IPS DF 4.7 (cell line): ENCODE data around the gene HDGFL3.

Source experiments
- DNase-seq: peaks from one replicate; pipeline ENCODE4 v3.0.0-alpha.2; 2013; ENCODE audit warnings: low spot score; ENCODE audit errors: extremely low read depth

The HDGFL3 gene

DNA sequence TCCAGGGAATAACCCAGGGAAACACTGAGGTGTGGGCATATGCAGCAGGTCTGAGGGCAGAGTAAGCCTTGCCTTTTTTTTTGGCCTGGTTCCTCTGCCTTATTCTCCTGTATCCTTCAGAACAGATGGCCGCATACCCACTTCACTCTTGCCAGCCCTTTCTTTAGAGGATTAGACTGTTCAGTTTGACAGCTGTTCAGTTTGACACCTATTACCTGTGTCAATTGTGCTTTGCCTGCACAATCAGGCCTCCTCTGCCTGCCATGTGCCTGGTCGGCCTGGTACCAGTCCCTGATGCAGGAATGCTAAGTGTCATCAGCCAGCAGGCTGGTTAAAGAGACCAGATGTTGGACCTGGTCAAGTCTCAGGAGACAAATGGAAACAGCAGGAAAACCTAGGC, 77.8 kb downstream of the HDGFL3 start:
- no peak for DNase-seq

DNA sequence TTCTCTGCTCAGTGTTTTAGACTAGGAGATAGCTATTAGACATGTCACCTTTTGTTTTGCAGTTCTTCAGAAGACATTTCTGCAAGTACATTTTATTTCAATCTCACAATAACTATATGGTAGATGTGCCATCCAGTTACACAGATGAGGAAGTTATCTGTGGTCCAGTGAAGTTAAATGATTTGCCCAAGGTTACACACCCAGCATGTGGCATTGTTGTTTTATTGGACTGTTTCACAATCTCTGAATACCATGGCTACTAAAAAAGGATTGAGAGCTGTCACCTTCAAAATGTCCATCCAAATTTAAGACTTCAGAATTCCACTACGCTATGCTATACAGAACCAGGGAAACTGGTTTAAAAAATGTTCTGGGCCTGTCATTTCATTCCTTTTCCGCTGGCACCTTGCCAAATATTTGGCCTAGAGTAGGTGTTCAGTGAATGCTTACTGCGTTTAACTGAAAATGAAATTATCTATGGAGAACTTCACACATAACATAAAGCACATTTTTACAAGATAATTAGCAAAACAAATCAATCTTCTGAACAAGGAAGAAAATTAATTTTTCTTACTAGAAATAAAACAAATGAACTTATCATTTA, 80.0 kb downstream of the HDGFL3 start:
- DNase-seq, result no peak

GRCh38 chr15:83123529-83123928, 84.1 kb downstream of the HDGFL3 start:
- no peak for DNase-seq

DNA sequence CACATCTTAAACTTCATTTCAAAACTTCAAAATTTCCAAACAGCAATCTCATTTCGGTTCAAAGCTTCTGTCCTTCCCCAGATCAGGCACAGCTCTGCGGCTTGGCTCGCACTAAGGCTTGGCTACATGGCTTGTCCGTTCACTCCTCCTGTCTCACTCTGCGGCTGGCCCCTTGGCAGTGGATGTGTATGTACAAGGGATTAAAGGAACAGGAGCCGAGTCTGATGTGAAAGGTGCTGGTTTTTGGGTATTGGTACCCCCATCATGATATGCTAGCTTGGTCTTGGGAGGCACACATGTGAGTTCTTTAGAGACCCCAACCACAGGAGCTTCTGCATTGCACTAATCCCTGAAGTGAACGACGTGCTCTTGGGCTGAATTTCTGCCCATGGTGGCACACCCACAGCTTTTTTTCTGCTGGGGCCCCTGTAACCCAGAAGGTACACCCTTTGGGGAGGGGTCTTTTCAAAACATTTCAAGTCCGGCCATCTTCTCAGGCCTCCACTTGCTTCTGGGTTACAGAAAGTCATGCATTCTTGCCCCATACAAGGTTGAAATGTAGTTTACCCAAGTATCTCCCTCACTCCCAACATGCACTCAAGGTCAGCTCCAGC, 87.5 kb downstream of the HDGFL3 start:
- DNase-seq, result no peak

GRCh38 chr15:83118968-83119367, 88.7 kb downstream of the HDGFL3 start:
- no peak for DNase-seq

DNA sequence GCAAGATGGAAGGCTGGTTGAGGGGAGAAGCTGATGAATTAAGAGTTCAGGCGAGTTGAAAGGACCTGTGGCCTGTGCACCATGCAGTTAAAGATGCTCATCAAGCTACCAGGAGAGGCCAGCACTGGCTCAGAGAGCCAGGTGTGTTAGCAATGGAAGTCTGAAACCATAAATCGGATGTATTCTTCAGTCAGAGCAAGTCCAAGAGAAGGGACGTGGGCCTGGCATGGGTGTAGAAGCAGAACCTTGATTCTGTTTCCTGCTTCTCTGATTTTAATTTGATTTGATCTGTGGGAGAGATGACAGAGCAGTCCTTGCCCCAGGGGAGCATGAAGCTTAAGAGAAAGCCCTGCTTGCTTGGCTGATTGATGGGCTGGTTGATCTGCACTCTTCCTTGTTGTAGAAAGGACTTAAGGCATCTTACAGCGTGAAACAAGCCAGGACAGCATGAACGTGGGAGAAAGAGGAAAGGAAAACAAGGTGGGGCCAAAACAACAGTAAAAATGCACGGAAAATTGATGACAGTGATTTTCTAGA, 89.3 kb downstream of the HDGFL3 start:
- no peak for DNase-seq

DNA sequence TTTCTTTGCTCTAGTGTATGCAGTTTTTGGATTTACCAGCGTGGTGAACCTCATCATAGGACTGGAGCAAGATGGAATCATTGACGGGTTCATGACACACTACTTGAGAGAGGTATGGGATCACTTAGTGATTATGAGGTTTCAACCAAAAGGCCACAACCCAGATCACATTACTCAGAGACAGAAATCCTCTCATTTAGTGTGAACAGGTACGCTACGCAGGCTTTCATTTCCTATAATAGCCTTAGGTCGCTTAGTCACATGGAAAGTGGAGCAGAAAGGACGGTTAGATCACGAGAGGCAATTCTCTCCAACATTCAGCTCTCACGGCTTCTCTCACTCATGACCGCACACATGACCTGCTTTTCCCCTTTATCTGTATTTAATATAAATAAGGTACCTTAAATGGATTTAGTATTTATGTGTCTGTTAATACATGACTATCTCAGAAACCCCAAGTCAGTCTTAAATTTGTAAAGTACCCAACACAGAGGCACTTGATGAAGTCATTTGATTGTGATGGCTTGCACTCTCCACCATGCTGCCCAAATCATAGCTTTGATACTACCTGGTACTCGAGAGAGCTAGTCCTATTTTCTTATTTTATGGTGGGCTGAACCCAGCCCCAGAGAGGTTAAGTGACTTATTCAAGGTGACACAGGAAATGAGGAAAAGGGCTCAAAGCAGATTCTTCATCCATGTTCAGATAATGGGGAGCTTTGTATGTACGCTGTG, 91.6 kb downstream of the HDGFL3 start:
- no peak for DNase-seq

GRCh38 chr15:83115410-83115809, 92.2 kb downstream of the HDGFL3 start:
- no peak for DNase-seq

GRCh38 chr15:83114856-83115255, 92.8 kb downstream of the HDGFL3 start:
- no peak for DNase-seq

- DNase-seq, result no peak
Measured at GRCh38 chr15:83113881-83114674, 93.5 kb downstream of the HDGFL3 start.

GRCh38 chr15:83112956-83113299, 94.7 kb downstream of the HDGFL3 start:
- DNase-seq, result no peak

DNA sequence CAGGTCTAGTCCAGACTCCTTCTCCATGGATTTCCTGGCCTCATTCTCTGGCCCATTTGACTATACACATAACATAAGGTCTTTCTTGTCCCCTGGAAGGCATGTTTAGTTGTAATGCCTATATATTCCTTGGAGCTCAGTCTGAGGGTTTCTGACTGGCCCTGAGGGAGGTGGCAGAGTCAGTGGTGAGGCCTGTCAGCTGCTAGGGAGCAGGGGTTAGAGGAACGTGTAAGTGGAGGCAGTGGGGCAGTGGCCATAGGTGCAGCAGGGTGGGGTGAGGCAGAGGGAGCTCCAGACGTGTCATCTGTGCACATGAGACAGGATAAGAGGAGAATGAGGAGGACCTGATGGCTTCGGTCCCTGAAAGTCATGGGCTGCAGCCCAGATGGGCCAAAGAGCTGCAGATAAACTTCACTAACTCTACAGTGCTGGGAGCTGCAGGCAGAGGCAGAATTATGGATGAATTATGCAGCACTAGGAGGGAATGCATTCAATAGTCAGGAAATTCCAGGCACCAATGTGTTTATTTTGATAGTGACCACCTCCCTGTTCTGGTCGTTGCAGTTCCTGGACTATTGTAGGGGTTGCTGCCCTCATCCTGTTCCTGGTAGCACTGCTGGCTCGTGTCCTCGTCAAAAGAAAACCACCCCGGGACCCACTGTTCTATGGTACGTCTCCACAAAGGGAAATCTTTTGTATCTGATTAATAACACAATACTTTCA, 95.2 kb downstream of the HDGFL3 start:
- DNase-seq, result no peak

DNA sequence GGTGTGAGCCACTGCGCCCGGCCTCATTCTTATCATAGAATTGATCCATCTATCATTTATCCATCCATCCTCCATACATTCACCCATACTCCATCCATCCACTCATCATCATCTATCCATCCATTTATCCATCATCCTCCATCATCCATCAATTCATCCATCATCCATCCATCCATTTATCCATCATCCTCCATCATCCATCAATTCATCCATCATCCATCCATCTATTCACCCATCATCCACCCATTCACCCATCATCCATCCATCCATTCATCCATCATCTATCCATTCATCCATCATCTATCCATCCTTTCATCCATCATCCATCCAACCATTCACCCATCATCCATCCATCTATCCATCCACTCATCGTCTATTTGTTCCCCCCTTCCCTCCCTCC, 96.5 kb downstream of the HDGFL3 start:
- no peak for DNase-seq

GRCh38 chr15:83110381-83110780, 97.2 kb downstream of the HDGFL3 start:
- no peak for DNase-seq

DNA sequence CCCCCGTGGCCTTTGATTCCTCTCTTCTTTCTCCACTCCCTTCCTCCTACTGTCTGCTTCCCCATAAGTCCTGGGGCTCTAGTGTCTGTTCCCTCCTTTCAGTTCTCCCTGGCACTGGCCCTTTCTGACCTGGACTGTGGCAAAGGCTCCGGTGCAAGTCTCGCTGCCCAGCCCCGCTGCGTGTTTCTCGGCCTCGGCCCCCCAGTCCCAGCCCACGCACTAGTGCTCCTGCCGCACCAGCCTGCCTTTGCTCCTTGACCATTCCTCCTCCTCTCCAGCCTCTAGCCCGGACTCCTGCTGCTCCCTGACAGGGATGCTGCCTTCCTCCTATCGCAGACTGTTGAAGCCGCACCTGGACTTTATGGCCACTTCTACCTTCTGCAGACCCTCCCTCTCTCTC, 98.1 kb downstream of the HDGFL3 start:
- no peak for DNase-seq

- DNase-seq, result no peak
Measured at GRCh38 chr15:83108266-83109219, 99.1 kb downstream of the HDGFL3 start.

GRCh38 chr15:83107841-83108181, 99.8 kb downstream of the HDGFL3 start:
- no peak for DNase-seq

- no peak for DNase-seq
Measured at GRCh38 chr15:83106994-83107840, 100.4 kb downstream of the HDGFL3 start, which contains the start of gene TM6SF1. TM6SF1 (plus strand) TSS chr15:83107645; CDS start chr15:83107681, 36 bp downstream.

DNA sequence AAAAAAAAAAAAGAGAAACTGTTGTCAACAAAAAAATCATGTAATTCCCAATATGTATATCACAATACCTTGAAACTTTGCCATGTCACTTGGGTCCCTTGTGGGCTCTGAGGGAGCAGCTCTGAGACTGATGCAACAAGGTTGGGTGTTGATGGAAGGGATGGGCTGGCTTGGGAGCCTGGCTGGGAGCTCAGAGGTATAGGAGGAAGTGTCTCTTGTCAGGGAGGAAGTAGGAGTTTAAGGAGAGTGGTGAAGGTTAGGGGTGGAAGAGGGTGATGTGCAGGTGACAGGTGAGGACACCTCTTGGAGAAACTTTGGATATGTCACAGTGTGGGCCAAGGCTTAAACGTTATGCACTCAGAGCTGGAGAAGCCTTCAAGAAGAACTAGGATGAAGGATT, 102.2 kb downstream of the HDGFL3 start:
- no peak for DNase-seq
